Caco-2 (cell line): ENCODE results near the gene ZNF80. TPM values are rescaled to one million over a fixed set of nuclear protein-coding genes. Genes with fewer than 3 reads are reported as not detected.

Experiments used
- BruUV-seq: library from RNA; stranded (reverse); fragments of 400-500 nt; replicated peaks from 2 replicates; lab custom pipeline; 2021; lab: Mats Ljungman, UMichigan
- CTCF ChIA-PET: fragments of 300-600 bp; sonication (Branson Sonifier 250); formaldehyde crosslinking; loops from one replicate; lab custom pipeline; 2022; ENCODE audit warnings: antibody characterized with exemption; lab: Charles Lee
- POLR2A ChIA-PET: fragments of 300-600 bp; sonication (Branson Sonifier 250); formaldehyde crosslinking; loops from one replicate; lab custom pipeline; 2022; ENCODE audit warnings: antibody characterized with exemption; lab: Charles Lee
- DNase-seq, 2 experiments: peaks; one replicate each; pipeline versions ENCODE4 v3.0.0 to v3.0.0-alpha.2; 2020 to 2022
- H3K27me3 ChIP-seq: replicated peaks from 2 replicates; pipeline ENCODE4 v1.6.0; 2011; ENCODE audit warnings: low read length; ENCODE audit not compliant: control insufficient read depth, insufficient read depth
- H3K36me3 ChIP-seq: 2 replicates; pipeline ENCODE4 v1.5.1; 2011; ENCODE audit warnings: low read length; ENCODE audit not compliant: control insufficient read depth, insufficient read depth
- H3K4me1 ChIP-seq: fragments of 250-450 bp; sonication (Bioruptor Pico); 2 replicates; pipeline ENCODE4 v1.5.1; 2020; ENCODE audit warnings: mild to moderate bottlenecking
- H3K4me3 ChIP-seq: 2 replicates; pipeline ENCODE4 v1.5.1; 2011; ENCODE audit warnings: low read depth, mild to moderate bottlenecking, control low read depth, low read length
- H3K9me3 ChIP-seq: fragments of 250-450 bp; sonication (Bioruptor Pico); 2 replicates; pipeline ENCODE4 v1.5.1; 2020; ENCODE audit warnings: mild to moderate bottlenecking, moderate library complexity
- H3K27ac Mint-ChIP-seq: one replicate; pipeline ENCODE4 v1.8.0; 2022; ENCODE audit warnings: mixed read lengths; ENCODE audit not compliant: unreplicated experiment
- H3K27me3 Mint-ChIP-seq: one replicate; pipeline ENCODE4 v1.8.0; 2022; ENCODE audit warnings: mixed read lengths; ENCODE audit not compliant: insufficient read depth, unreplicated experiment
- H3K36me3 Mint-ChIP-seq: one replicate; pipeline ENCODE4 v1.8.0; 2022; ENCODE audit warnings: mild to moderate bottlenecking, mixed read lengths; ENCODE audit not compliant: insufficient read depth, unreplicated experiment
- H3K4me1 Mint-ChIP-seq: one replicate; pipeline ENCODE4 v1.8.0; 2022; ENCODE audit warnings: low read depth, mixed read lengths; ENCODE audit not compliant: unreplicated experiment
- H3K4me3 Mint-ChIP-seq: one replicate; pipeline ENCODE4 v1.8.0; 2022; ENCODE audit warnings: mild to moderate bottlenecking, moderate library complexity, mixed read lengths; ENCODE audit not compliant: unreplicated experiment
- H3K9me3 Mint-ChIP-seq: one replicate; pipeline ENCODE4 v1.8.0; 2022; ENCODE audit warnings: mixed read lengths; ENCODE audit not compliant: unreplicated experiment
- intact Hi-C: fragments of 100-400 bp; cut with micrococcal nuclease; formaldehyde crosslinking; loops from one replicate; pipeline ENCODE4 v1.10.0; 2022; ENCODE audit not compliant: unreplicated experiment
- total RNA-seq: library from RNA; stranded (reverse); gene quantifications from 2 replicates; pipeline ENCODE4 v1.2.3, GENCODE V29; 2022
- TF ChIP-seq, protein P1 (sequence below), 2 experiments: fragments of 200-600 bp in 1 of 2; IDR thresholded peaks; 1 replicate in 1 of 2; 2 replicates in 1 of 2; pipeline versions ENCODE4 v1.5.1 to v1.8.0; 2011 to 2022; ENCODE audit warnings: antibody characterized with exemption in 1 of 2, control low read depth in 1 of 2, inconsistent platforms in 1 of 2, low read depth in 1 of 2, low read length in 1 of 2, mild to moderate bottlenecking in 1 of 2, moderate library complexity in 1 of 2; ENCODE audit not compliant: insufficient read depth in 1 of 2, severe bottlenecking in 1 of 2, unreplicated experiment in 1 of 2

ZNF80 gene
- total RNA-seq, 1 experiment from 2014 or later: not detected

DNA sequence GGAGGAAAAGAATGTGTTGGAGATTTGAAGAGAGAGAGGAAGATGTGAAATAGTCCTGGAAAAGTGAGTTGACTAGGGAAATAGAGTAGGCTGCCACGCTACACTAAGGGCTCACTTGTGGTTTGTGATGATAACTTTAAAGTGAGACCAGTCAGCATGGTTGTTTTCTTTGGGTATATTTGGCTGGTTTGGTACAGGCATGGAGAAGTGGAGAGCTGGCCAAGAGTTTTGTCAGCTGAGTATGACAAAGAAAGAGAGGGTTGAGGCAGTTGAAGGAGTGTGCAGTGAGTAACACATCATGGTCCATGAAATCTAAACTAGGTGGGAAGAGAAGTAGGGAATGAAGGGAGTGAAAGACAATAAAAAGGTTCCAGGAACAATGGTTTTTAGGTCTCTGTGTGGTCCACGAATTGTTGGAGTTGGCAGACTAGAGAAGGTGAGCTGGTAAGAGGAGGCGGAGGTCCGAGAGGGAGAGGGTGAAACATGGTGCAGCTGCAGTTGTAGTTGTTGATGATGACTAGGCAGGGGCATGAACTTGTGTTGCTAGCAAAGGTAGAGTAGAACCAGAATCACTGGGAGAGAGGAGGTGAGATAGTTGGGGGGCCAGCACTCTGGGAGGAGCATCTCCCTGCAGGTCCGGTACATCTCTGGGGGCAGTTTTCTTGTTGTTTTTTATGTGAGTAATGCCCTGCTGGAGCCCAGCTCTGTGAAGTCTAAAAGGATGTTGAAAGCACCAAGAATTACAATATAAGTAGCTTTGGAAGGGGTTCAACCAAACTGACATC is 21.0 kb downstream of the ZNF80 start:
- DNase-seq: no peak
- H3K9me3 Mint-ChIP-seq: no peaks in the 10 kb centered on the region
- no peaks in the 10 kb centered on the region for H3K27me3 Mint-ChIP-seq
- no peaks in the 10 kb centered on the region for H3K4me1 ChIP-seq
- CTCF ChIA-PET: no interaction called here
- intact Hi-C loops: no loop called here
- no peak overlapping the region for H3K27ac Mint-ChIP-seq
- H3K4me3 Mint-ChIP-seq: no peak overlapping the region
- H3K4me1 Mint-ChIP-seq: no peaks in the 10 kb centered on the region
- no peaks in the 10 kb centered on the region for H3K9me3 ChIP-seq
- no peaks in the 10 kb centered on the region; the same call in 1 of the 2 replicates for H3K27me3 ChIP-seq
- no TSS peak for BruUV-seq
- POLR2A ChIA-PET: no interaction called here
- TF ChIP-seq, protein P1, sequence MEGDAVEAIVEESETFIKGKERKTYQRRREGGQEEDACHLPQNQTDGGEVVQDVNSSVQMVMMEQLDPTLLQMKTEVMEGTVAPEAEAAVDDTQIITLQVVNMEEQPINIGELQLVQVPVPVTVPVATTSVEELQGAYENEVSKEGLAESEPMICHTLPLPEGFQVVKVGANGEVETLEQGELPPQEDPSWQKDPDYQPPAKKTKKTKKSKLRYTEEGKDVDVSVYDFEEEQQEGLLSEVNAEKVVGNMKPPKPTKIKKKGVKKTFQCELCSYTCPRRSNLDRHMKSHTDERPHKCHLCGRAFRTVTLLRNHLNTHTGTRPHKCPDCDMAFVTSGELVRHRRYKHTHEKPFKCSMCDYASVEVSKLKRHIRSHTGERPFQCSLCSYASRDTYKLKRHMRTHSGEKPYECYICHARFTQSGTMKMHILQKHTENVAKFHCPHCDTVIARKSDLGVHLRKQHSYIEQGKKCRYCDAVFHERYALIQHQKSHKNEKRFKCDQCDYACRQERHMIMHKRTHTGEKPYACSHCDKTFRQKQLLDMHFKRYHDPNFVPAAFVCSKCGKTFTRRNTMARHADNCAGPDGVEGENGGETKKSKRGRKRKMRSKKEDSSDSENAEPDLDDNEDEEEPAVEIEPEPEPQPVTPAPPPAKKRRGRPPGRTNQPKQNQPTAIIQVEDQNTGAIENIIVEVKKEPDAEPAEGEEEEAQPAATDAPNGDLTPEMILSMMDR (IDR thresholded peaks at IDR 0.05; ENCODE audit: insufficient read depth in 1 of 2, low read depth in 1 of 2, low read length in 1 of 2, severe bottlenecking in 1 of 2, unreplicated experiment in 1 of 2): no peak
- no peak overlapping the region for H3K4me3 ChIP-seq
- no peaks in the 10 kb centered on the region for H3K36me3 Mint-ChIP-seq
- no peaks in the 10 kb centered on the region for H3K36me3 ChIP-seq

- intact Hi-C loops: no loop called here
- no peak overlapping the region for H3K27ac Mint-ChIP-seq
- DNase-seq: no peak
- CTCF ChIA-PET: no interaction called here
- H3K4me1 Mint-ChIP-seq: no peaks in the 10 kb centered on the region
- H3K27me3 Mint-ChIP-seq: no peaks in the 10 kb centered on the region
- Histone ChIP-seq H3K4me1 (no peaks in the 10 kb centered on the region), H3K4me3 (no peak overlapping the region), H3K27me3 (no peaks in the 10 kb centered on the region), H3K36me3 (no peaks in the 10 kb centered on the region), H3K9me3 (no peaks in the 10 kb centered on the region)
- TF ChIP-seq, protein P1 (IDR thresholded peaks at IDR 0.05; ENCODE audit: insufficient read depth in 1 of 2, low read depth in 1 of 2, low read length in 1 of 2, severe bottlenecking in 1 of 2, unreplicated experiment in 1 of 2): no peak
- no peaks in the 10 kb centered on the region for H3K9me3 Mint-ChIP-seq
- POLR2A ChIA-PET: no interaction called here
- no TSS peak for BruUV-seq
- H3K4me3 Mint-ChIP-seq: no peak overlapping the region
- no peaks in the 10 kb centered on the region for H3K36me3 Mint-ChIP-seq
Observed at GRCh38 chr3:114214542-114215341, 22.6 kb downstream of the ZNF80 start.

DNA sequence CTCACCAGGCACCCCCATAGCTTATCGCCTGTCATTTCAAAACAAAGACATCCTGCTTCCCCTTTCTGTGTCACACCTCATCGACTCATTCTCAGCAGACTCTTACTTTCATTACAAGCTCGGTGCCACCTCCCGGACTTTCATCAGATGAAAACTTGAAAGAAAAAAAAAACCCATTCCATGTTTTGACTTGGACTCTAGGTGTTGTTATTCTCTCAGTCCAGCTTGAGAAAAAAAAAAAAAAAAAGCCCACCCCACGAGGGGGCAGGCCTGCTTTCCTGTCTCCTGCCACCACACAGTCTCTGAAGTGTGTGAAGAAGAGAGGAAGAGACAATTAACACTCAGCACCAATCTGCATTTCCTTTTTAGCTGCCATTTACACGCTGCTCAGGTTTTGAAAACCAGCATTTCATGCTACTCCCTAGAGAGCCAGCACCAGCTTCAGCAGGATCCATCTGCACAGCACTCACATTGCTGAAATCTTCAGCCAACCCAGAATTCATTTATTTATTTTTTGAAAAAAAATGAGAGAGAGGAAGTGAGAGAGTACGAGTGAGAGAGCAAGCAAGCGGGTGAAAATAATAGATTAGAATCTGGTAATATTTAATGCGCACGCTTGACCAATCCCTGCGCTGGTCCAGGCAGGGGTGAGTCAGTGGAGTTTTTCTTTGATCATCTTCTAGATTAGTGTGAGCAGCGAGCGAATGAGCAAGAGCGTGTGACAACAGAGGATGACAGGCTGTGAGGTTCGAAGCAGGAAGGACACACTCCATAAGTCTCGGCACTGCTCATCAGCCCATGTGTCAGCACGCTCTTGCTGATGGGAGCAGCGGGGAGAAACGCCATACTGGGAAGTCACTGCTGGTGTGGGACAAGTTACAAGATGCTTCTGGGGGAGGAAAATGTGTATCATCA is 23.5 kb downstream of the ZNF80 start:
- Histone ChIP-seq H3K9me3 (no peaks in the 10 kb centered on the region), H3K27me3 (no peaks in the 10 kb centered on the region), H3K4me3 (no peak overlapping the region), H3K36me3 (no peaks in the 10 kb centered on the region), H3K4me1 (no peaks in the 10 kb centered on the region)
- H3K36me3 Mint-ChIP-seq: no peaks in the 10 kb centered on the region
- DNase-seq: no peak
- no peaks in the 10 kb centered on the region for H3K9me3 Mint-ChIP-seq
- no peaks in the 10 kb centered on the region for H3K4me1 Mint-ChIP-seq
- TF ChIP-seq, protein P1 (IDR thresholded peaks at IDR 0.05; ENCODE audit: insufficient read depth in 1 of 2, low read depth in 1 of 2, low read length in 1 of 2, severe bottlenecking in 1 of 2, unreplicated experiment in 1 of 2): no peak
- no TSS peak for BruUV-seq
- intact Hi-C loops: no loop called here
- POLR2A ChIA-PET: no interaction called here
- CTCF ChIA-PET: interaction anchor here (0.6 to 0.7 kb wide), 5 partner anchors 86 to 972 kb away, joined by 4 to 7 read pairs (median 5); no protein-coding TSS in a partner anchor
- no peaks in the 10 kb centered on the region for H3K27me3 Mint-ChIP-seq
- H3K27ac Mint-ChIP-seq: no peak overlapping the region
- H3K4me3 Mint-ChIP-seq: no peak overlapping the region
